ENCODE results near the gene TECPR2. TPM values are rescaled to one million over a fixed set of nuclear protein-coding genes. Genes with fewer than 3 reads are reported as not detected.
A peak's percentile ranks its signal among the peaks of the same experiment; 100 is the strongest.

Gene TECPR2
- total and polyA plus RNA-seq, 2 of the 13 experiments (the other 11 are each of a cell fraction or from before 2014, with no cell fraction given), result 3.5 to 5.7 TPM

- TF ChIP-seq PRDM4 (CRISPR knock-in tag; IDR thresholded peaks at IDR 0.05; ENCODE audit: borderline replicate concordance), result no peak
- peak; percentile 84; the same call in 1 of the 2 replicates for TF ChIP-seq ZNF598 (CRISPR knock-in tag; IDR thresholded peaks at IDR 0.05; ENCODE audit: borderline replicate concordance)
- TF ChIP-seq ZNF619 (CRISPR knock-in tag; IDR thresholded peaks at IDR 0.05), result no peak
- TF ChIP-seq ZNF33B (CRISPR knock-in tag; IDR thresholded peaks at IDR 0.05), result 0 out of 2 replicates have a peak, but pooled peaks have one; percentile 58
- peak; percentile 82; the same call in 1 of the 2 replicates for TF ChIP-seq ZNF414 (CRISPR knock-in tag; IDR thresholded peaks at IDR 0.05)
- TF ChIP-seq KLF11 (CRISPR knock-in tag; IDR thresholded peaks at IDR 0.05), result peak; percentile 32; the same call in 1 of the 2 replicates
- TF ChIP-seq SSRP1 (CRISPR knock-in tag; IDR thresholded peaks at IDR 0.05), result no peak
- TF ChIP-seq YEATS2 (CRISPR knock-in tag; IDR thresholded peaks at IDR 0.05; ENCODE audit: borderline replicate concordance), result 0 out of 2 replicates have a peak, but pooled peaks have one; percentile 18
- no peak for TF ChIP-seq ZNF367 (CRISPR knock-in tag; IDR thresholded peaks at IDR 0.05; ENCODE audit: borderline replicate concordance)
- TF ChIP-seq ZBTB26 (CRISPR knock-in tag; IDR thresholded peaks at IDR 0.05; ENCODE audit: borderline replicate concordance), result peak; percentile 63; the same call in 1 of the 2 replicates
- no peak for TF ChIP-seq EEA1 (CRISPR knock-in tag; IDR thresholded peaks at IDR 0.05; ENCODE audit: borderline replicate concordance)
- no peak for TF ChIP-seq JARID2 (CRISPR knock-in tag; IDR thresholded peaks at IDR 0.05; ENCODE audit: insufficient replicate concordance)
- no peak; the same call in 1 of the 2 replicates for TF ChIP-seq ZNF230 (CRISPR knock-in tag; IDR thresholded peaks at IDR 0.05)
- TF ChIP-seq PTBP1 (IDR thresholded peaks at IDR 0.05; ENCODE audit: low read depth, low read length, poor library complexity, severe bottlenecking), result no peak
- 0 out of 2 replicates have a peak, but pooled peaks have one; percentile 67 for TF ChIP-seq ZNF136 (CRISPR knock-in tag; IDR thresholded peaks at IDR 0.05; ENCODE audit: low read depth)
- TF ChIP-seq ZNF138 (CRISPR knock-in tag; IDR thresholded peaks at IDR 0.05; ENCODE audit: low read depth), result no peak
- 0 out of 2 replicates have a peak, but pooled peaks have one; percentile 37 for TF ChIP-seq ZBTB20 (CRISPR knock-in tag; IDR thresholded peaks at IDR 0.05; ENCODE audit: borderline replicate concordance, low read depth)
- TF ChIP-seq MAX (IDR thresholded peaks at IDR 0.05), result peak; percentile 97
- peak; percentile 73 for TF ChIP-seq ZBTB7B (CRISPR knock-in tag; IDR thresholded peaks at IDR 0.05)
- TF ChIP-seq RAD51 (IDR thresholded peaks at IDR 0.05; ENCODE audit: borderline replicate concordance), result no peak
- no peak; the same call in 1 of the 2 replicates for TF ChIP-seq NR2C2 (CRISPR knock-in tag; IDR thresholded peaks at IDR 0.05; ENCODE audit: borderline replicate concordance)
- TF ChIP-seq ZSCAN25 (CRISPR knock-in tag; IDR thresholded peaks at IDR 0.05), result peak; percentile 98
- no peak for TF ChIP-seq ZNF75D (CRISPR knock-in tag; IDR thresholded peaks at IDR 0.05; ENCODE audit: borderline replicate concordance)
- no peak for TF ChIP-seq SCMH1 (CRISPR knock-in tag; IDR thresholded peaks at IDR 0.05; ENCODE audit: borderline replicate concordance)
- no peak for TF ChIP-seq TCF7L2 (IDR thresholded peaks at IDR 0.05; ENCODE audit: low read depth, low read length)
Measured at GRCh38 chr14:102314242-102315011, 48.3 kb upstream of the TECPR2 start (continued).
